Activated CD4-positive, alpha-beta T cell treated with anti-CD3 and anti-CD28 coated beads, Interleukin-2, amount 50 U/mL, for 24 hours (primary cell): ENCODE results near the gene CPLX1.

Source experiments
- DNase-seq, 2 donors: peaks; one replicate each; pipeline ENCODE4 v3.0.0-alpha.2; 2020; ENCODE audit warnings: low read depth in 1 of 2, low spot score in 1 of 2

The CPLX1 gene

DNA sequence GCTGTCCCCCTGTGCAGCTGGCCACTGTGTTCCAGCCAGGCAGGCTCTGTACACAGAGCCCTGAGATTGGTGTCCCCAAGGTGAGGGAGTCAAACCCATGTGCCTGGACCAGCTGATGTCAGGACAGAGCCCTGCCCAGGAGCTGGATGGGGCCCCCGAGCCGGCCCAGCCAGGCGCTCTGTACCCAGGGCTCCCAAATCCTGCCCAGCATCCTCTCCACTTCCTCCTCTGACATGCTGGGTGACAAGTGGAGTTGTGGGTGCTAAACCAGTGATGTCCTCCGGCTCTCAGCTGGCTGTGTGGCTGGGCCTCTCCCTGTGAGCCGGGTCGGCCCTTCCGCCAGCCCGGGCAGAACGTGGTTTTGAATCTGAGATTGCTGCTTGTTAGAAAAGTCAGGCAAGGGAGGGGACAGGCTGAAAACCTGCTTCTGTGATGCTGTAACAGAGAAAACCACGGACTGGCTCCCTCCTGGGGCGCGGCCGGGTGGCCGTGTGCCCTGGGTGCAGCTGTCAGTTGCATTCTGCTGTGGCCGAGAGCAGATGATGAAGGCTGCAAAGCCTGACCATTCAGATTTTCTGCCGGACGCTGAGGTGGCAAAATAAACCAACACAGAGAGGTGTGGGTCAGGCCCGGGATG, 7.9 kb upstream of the CPLX1 start:
- no peak for DNase-seq

DNA sequence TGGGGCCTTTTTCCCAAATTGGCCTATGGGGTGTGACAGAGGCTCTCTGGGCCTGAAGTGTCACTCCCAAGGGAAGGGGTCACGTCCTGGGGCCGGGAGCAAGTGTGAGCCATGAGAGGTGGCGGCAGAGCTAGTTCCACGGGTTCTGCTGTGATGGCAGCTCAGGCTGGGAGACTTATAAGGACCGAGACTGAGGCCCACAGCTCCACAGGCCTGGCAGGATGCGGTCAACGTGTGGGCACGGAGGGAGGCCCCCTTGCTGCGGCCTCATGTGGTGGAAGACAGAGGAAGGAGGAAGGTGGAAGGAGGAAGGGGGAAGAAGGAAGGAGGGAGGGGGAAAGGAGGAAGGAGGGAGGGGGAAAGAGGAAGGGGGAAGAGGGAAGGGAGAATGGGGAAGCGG, 7.2 kb upstream of the CPLX1 start:
- DNase-seq = no peak

DNA sequence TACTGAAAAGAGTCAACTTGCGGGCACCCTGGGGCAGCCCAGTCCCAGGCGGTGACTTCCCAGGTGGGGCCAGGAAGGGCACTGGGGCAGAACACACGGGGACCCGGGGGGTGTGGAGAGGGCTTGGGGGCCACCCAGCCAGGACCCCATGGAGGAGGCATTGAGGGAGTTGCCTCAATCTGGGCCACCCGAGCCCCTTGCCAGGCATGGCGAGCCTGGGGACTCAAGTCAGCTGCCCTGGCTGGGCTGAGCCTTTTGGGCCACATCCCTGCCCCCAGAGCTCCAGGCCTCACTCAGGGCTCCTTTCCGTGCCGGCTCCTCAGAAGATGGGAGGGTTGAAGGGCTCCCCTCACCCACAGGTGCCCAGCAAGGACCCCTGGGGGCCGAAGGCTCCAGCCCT, 6.6 kb upstream of the CPLX1 start:
- no peak for DNase-seq

DNA sequence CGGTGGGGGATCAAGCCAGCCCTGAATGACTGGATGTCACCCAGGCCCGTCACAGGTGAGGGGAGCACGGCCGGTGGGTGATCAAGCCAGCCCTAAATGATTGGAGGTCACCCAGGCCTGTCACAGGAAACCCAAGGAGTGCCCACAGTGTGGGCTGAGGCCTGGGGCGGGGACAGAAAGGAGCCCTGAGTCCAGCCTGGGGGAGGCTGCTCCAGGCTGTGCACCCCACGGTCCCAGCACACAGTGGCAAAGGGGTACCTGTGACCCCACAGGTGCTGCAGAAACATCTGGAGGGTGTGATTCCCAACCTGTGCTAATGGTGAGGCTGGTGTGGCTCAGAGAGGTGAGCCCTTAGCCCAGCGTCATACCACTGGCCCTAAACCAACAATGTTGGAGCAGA, 6.2 kb upstream of the CPLX1 start:
- DNase-seq = no peak

DNA sequence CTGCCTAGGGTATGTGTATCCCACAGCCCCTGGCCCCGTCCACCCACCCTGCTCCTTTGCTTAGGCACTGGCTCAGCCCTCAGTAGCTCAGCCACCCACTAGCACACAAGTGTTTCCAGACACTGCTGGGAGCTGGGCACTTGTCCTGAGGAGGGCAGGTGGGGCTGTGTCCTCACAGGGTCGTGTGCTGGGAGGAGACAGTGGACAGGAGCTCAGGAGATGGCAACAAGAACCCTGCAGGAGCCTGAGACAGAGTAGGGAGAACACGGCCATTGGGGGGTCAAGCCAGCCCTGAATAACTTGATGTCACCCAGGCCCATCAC, 5.5 kb upstream of the CPLX1 start:
- DNase-seq = no peak

DNA sequence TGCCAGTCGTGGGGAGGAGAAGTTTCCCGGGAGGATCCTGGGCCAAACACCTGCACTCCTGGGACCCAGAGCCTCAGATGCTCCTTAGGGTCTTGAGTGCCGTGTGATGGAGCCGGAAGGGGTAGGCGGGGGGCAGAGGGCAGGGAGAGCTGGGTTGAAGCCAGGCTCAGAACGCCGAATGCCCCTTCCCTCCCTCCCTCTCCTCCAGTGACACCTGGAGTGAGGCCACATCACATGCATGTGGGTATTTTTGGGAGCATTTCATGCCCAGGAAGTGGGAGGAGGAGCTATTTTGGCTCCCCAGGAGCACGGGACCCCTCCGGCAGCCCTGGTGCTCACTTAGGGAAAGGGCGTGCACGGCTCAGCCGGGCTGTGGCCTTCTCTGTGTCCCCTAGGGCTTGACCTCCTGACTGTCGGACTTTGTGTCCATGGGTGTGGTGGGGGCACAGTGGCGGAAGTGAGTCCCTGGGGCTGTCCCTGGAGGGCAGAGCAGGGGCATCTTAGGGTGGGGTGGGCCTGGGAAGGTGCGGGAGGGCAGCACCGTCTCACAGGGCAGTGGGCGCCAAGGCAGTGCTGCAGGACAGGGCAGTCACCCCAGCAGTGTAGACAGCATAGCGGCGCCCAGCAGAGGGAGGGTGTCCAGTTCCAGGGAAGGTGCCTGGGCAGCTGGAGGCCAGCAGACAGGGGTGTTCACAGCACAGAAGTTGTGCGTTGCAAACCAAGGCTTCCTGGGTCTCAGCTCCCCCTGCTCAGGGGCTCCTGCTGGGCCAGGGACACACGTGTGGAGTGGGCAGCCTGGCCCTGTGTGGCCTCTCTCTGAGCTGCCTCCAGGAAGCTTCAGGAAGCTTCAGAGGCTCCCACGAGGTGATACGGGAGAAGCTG, 4.9 kb upstream of the CPLX1 start:
- no peak for DNase-seq

DNA sequence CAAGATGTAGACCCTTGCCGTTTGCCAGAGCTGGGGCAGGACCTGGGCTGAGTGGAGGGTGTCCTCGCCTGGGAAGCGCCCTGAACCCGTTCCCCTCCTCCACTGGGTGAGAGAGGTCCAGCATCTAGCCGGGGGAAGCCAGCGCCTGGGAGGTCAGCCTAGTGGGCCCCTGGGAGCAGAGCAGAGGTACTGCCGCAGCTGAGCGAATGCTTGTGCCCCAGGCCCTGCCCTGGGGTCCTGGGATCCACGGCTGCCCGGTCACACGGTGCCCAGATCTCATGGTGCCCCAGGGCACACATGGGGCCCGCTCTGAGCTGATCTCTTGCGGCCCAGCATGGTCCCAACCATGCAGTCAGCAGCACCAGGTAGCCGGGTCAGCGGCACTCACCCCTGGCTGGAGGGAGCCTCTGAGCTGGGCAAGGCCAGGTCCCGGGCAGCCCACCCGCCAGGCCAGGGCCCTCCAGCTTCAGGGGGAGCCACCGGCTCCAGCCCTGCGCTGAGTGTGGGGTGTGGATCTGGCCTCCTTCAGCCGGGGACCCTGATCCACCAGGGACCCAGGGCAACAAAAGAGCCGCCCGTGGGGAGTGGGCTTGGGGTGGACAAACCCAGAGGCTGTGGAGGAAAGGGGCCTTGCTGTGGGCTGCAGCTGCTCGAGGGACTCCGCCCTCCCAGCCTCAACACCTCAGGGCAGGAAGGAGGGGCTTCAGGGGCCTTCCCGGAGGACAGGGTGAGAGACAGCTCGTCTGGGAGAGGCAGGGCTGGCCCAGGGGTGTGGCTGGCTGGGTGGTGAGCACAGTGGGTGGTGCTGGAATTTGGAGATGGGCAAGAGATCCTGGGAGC, 4.1 kb upstream of the CPLX1 start:
- DNase-seq = no peak

DNA sequence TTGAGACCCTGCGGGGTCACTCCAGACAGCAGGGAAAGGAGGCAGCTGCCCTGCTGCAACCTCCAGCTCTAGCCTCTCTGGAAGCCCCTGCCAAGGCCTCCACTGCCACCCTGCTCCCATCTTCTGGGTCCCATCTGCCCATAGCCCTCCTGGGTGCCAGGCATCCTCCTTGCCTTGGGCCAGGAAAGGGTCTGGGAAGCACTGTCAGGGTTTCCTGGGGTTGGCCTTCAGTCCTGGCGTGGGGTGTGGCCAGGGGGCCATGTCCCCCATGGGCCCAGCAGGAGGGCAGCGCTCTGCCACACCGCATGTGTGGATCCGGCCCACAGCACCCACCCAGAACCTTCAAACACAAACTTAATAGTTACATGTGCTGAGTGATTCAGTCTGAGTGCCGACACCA, 3.4 kb upstream of the CPLX1 start:
- DNase-seq = no peak

DNA sequence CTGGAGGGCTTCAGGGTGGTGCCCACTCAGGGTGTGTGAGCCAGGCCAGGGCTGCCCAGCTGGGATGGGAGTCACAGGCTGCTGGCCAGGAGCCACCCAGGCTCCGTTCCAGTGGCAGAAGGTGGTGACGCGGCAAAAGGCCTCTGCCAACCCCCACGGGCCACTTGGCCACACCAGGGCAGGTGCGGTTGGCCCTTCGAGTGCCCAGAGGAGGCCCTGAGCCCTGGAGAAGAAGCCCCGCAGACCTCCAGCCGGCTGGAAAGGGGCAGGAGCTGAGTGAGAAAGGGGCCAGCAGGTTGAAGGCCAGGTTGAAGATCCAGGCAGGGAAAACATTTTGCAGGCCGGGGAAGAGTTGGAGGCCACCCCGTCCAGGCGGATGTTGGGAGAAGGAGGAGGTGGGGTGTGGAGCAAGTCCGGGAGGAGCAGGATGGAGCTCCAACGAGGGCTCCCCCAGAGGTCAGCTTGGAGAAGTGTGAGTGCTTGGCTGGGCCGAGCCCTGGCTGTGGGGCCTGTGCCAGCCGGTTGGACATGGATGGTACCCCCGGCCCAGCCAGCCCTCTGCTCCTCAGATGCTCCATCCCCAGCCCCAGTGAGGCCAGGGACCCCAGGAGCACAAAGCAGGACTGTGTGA, 2.8 kb upstream of the CPLX1 start:
- no peak for DNase-seq

DNA sequence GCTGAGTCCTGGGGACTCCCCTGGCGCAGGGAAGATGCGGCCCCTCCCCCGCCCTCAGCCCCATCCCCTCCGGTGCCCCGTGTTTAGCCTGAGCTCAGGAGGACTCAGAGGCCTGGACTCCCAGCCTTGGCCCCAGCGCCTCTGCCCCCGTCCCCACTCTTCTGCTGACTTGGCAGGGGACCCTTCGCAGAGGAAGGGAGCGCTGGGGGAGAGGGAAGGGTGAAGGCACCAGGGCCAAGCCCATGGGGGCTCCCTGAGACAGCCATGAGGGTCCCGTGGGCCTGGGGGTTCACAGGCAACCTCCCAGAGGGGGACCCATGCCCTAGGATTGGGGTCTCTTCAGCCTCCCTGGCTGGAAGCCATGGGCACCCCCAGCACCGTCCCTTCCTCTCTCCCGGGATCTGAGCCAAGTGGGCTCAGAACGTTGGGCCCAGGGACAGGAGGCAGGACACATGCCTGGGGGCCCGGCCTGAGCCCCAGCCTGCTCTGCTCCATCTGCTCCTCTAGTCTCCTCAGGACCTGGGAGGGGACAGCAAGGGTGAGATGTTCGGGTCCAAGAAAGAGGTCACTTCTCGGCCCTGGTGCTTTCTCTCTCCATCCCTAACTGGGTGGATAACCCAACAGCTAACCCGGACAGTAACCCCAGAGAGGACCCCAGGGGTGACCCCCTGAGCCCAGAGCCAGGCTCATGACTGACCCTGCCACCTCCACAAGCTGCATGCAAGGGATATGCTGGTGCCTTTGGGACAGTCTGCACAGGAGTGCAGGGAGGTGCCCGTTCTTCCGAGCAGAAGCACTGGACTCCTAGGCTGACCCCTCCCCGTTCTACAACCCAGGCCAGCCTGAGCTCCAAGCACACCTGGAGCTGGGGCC, 1.5 kb upstream of the CPLX1 start:
- no peak for DNase-seq

DNA sequence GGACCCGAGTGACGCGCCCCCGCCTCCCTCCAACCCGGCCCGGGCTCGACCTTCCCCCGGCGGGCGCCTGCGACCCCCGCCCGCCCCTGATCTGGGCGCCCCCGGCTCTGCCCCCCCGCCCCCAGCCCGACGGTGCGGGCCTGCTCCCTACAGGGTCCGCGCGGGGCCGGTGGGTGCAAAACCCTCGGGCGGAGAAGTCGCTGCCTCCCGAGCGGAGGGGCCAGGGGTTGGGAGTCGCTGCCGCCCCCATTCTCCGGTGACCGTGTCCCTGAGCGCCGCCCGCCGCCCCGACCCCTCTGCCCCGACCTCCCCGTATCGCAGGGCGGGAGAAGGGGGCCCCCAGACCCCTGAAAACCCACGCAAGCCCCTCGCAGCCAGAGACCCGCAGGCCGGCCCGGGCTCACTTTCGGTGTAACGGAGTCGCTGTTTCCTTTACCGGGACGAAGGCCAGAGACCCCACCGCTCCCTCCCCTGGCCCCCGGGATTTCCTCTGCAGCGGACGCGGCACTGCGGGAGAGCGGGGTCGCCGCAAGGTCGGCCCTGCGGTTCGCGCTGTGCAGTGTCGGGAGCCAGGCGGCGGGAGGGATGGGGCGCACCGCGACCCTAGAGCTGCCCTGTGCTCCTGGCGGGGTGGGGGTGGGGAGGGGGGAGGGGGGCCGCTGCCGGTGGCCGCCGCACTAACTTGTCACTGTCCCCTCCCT, 729 bp upstream of the CPLX1 start:
- DNase-seq = no peak

DNA sequence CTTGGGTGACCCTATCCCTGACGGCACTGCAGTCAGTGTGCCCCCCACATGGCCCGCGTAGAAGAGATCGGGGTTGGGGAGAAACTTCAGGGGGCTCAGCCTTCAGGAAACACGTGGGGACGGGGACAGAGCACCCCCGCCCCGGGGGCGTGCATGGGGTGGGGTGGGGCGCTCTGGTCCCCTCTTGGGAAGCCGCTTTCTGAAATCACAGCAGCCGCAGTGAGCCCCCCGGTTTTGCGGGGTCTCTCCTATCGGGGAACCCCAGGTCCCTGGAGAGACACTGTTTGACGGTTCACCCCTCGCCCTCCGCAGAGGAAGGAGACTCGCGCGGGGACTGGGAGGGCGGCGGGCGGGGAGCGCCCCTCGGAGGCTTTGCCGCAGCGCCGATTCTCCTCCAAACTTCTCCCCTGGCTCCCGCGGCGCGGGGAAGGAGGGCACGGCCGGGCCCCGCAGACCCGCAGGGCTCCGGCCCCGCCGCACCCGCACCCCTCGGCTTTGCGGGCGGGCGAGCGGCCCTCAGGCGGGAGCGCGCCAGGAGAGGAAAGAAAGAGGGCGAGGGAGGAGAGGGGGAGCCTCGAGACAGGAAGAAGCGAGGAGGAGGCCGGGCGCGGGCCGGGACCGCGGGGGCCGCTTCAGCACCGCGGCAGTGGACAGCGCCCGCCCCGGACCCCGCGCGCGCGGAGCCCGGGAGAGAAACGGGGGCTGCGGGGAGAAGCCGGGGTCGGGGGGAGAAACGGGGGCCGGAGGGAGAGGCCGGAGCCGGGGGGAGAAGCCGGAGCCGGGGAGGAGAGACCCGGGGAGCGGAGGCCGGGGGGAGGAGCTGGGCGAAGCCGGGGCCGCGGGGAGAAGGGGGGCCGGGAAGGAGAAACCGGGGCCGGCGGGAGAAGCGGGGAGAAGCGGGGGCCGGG, 612 bp downstream of the CPLX1 start:
- DNase-seq = no peak

DNA sequence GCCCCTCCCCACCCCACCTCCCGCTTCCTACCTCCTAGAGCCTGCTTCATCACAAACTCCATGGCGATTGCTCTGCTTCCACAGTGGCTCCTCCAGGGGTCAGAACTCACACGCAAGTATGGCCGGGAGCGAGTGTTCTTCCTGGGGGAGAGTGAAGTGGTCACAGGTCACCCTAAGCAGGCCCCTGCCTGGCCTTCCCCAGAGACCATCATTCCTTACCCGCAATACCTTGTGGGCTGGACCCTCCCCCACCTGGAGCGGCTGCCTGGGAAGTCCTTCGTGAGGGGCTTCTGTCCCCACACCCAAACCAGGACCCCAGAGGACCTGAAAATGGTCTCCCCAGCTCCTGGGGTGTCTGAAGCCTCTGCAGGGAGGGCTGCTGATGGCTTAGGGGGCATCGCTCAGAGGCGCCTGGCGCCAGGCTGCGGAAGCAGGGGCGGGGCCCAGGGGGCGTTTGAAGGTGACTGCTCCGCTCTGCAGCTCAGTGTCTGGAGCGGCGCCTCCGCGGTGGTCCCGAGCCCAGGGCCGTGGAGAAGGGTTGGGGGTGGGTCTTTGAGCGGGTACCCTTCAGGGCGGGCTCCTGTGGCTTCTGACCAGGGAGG, 1.4 kb downstream of the CPLX1 start:
- no peak for DNase-seq

DNA sequence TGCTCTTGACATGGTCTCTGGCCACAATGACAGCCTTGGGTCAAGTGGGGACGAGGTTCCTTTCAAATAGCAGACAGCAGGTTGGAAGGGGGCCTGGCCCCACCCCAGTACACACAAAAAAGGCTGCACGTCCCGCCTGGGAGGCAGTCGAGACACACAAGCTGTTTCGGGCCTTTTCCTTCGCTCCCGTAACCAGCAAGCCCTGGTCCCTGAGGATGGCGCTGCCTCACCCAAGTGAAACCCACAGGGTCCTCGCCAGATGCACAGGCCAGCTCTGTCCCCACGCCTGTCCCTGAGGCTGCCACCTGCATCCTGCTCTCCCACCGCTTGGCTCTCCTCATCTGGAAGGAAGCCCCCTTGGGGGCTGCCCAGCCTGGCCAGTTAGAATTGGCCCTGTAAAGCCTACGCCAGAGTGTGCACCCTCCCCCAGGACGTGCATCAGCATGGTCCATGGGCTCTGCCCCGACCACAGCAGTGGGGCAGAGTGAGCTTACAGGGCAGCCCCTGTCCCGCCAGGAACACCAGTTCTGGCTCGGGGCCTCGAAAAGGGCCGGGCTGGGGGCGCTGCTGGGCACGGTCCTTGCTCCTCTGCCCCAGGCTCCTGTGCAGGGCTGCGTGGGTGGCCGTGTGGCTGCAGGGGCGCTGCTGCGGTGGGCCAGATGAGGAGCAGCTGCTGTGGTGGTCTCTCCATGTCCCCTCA, 2.0 kb downstream of the CPLX1 start:
- DNase-seq = no peak

DNA sequence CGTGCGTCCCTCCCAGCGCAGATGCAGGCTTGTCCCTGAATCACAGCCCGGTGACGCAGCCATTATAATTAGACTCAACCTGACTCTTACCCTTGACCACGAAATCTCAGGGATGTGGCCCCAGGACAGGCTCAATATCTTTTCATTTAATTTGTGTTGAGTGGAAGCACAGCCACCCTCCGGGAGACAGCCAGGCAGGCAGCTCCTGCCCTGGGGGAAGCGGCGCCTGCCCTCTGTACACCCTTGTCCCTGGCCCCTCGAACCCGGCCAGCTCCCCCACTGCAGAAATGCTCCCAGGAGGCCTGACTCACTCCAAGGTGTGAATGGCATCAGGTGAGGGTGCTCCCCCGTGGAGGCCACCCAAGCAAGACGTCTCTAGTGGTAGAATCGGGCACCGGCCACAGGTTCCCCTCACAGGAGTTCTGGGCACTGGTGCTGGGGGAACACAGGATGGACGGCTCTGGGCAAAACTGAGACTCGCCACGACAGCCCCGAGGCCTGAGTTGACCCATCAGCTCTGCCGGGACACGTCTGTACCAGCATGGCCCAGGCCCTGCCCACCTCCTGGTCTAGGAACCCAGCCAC, 2.7 kb downstream of the CPLX1 start:
- no peak for DNase-seq

DNA sequence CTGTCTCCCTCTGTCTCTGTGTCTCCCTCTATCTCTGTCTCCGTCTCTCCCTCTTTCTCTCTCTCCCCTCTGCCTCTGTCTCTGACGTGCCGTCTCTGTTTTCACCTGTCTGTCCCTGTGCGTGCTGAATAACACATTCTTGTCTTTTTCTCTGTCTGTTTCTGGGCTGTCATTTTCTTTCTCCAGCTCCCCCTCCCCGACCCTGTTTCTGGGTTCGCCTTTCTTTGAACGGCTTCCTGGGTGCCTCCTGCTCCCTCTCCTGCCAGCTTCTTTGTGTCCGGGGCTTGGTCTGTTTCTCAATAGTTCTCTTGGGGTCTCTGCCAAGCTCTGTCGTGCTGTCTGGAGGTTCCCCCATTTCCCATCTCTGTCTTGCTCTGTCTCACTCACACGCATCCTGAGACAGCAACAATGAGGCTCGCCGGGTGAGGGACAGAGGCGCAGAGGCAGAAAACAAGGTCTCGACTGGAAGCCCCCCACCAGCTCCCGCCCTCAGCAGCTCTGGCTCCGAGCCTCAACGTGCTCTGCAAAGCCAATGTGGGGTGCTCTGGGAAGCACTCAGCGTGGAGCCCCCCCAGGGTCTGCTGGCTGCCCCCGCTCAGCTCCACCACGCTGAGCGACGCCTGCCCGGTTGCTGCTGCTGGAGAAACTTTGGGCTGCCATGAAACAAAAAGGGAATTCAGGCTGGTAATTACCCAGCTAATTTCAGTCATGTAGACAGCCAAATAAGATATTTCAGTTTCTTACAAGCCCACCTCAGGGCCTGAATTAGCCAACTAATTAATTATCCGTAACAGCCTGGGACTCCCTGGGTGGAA, 3.4 kb downstream of the CPLX1 start:
- DNase-seq = no peak

DNA sequence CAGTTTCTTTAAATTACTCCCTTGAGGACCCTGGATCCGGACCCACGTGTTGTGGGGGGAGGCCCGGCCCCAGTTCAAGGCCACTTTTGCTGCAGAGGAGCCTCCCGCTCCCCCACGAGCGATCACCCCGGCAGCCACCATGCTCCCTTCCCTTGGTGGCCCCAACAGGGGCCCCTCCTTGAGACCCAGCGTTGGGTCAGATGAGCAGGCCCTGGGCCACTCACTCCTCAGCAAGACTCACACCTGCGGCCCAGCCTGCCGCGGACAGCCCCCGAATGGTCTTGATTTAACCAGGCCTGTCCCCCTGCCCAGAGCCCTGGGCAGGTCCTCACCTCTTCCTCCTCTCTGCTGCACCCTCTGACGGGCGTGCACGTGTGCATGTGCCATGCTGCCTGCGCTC, 4.3 kb downstream of the CPLX1 start:
- no peak for DNase-seq
